ENCODE measurements around the gene ASTL. TPM values are rescaled to one million over a fixed set of nuclear protein-coding genes. Genes with fewer than 3 reads are reported as not detected.

ASTL gene
- total RNA-seq, 1 donor from 2014 or later, result not detected

GRCh38 chr2:96174251-96175144 lies 36.2 kb upstream of the ASTL start:
- H3K4me1 Mint-ChIP-seq (ENCODE audit: low read depth), result peaks cover 13% of the 10 kb centered on the region
- no peak overlapping the region for H3K4me3 Mint-ChIP-seq (ENCODE audit: unreplicated experiment)
- no peaks in the 10 kb centered on the region for H3K36me3 Mint-ChIP-seq (ENCODE audit: low read depth)
- no peak for DNase-seq (ENCODE audit: low spot score)
- H3K9me3 Mint-ChIP-seq (ENCODE audit: low read depth), result peaks cover 4% of the 10 kb centered on the region
- H3K27ac Mint-ChIP-seq (ENCODE audit: unreplicated experiment), result no peak overlapping the region
- H3K27me3 Mint-ChIP-seq (ENCODE audit: low read depth), result peaks cover 1% of the 10 kb centered on the region
- TF ChIP-seq CTCF (IDR thresholded peaks at IDR 0.05), result peak; percentile 92

GRCh38 chr2:96171831-96172230 lies 33.5 kb upstream of the ASTL start:
- no peak overlapping the region for H3K27ac Mint-ChIP-seq (ENCODE audit: unreplicated experiment)
- no peak overlapping the region for H3K4me3 Mint-ChIP-seq (ENCODE audit: unreplicated experiment)
- no peaks in the 10 kb centered on the region for H3K36me3 Mint-ChIP-seq (ENCODE audit: low read depth)
- peaks cover 21% of the 10 kb centered on the region for H3K4me1 Mint-ChIP-seq (ENCODE audit: low read depth)
- no peak for DNase-seq (ENCODE audit: low spot score)
- peaks cover 1% of the 10 kb centered on the region for H3K27me3 Mint-ChIP-seq (ENCODE audit: low read depth)
- peaks cover 4% of the 10 kb centered on the region for H3K9me3 Mint-ChIP-seq (ENCODE audit: low read depth)
- no peak for TF ChIP-seq CTCF (IDR thresholded peaks at IDR 0.05)

- Mint-ChIP-seq H3K27ac (ENCODE audit: unreplicated experiment) (no peak overlapping the region), H3K27me3 (ENCODE audit: low read depth) (peaks cover 1% of the 10 kb centered on the region), H3K36me3 (ENCODE audit: low read depth) (no peaks in the 10 kb centered on the region), H3K4me3 (ENCODE audit: unreplicated experiment) (no peak overlapping the region), H3K9me3 (ENCODE audit: low read depth) (peaks cover 4% of the 10 kb centered on the region), H3K4me1 (ENCODE audit: low read depth) (peaks cover 9% of the 10 kb centered on the region)
- no peak for TF ChIP-seq CTCF (IDR thresholded peaks at IDR 0.05)
- no peak for DNase-seq (ENCODE audit: low spot score)
These were observed 32.3 kb upstream of the ASTL start for GRCh38 chr2:96170626-96171025.

DNA sequence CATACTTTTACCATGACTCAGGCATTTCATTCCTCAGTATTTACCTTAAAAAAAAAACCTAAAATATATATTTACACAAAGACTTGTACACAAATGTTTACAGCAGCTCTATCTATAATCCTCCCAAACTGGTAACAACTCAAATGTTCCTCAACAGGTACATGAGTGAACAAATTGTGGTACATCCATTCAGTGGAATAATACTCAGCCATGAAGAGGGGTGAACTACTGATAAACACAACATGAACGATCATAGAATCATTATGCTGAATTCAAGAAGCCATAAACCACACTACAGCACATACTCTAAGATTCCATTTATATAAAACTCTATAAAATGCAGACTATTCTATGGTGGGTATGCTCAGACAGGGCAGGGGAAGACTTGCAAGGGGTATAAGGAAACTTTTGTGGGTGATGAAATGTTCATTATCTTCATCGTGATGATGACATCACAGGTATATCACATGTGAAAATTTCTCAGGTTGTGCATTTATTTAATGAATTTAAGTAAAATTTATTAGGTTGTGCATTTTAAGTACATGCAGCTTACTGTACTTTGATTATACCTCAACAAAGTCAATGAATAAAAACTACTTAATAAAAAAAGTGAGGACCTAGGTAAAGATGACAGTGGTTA lies 31.7 kb upstream of the ASTL start:
- H3K27me3 Mint-ChIP-seq (ENCODE audit: low read depth), result peaks cover 1% of the 10 kb centered on the region
- no peak overlapping the region for H3K4me3 Mint-ChIP-seq (ENCODE audit: unreplicated experiment)
- H3K9me3 Mint-ChIP-seq (ENCODE audit: low read depth), result peaks cover 4% of the 10 kb centered on the region
- H3K4me1 Mint-ChIP-seq (ENCODE audit: low read depth), result peaks cover 9% of the 10 kb centered on the region
- no peak for DNase-seq (ENCODE audit: low spot score)
- H3K36me3 Mint-ChIP-seq (ENCODE audit: low read depth), result no peaks in the 10 kb centered on the region
- TF ChIP-seq CTCF (IDR thresholded peaks at IDR 0.05), result no peak
- no peak overlapping the region for H3K27ac Mint-ChIP-seq (ENCODE audit: unreplicated experiment)

DNA sequence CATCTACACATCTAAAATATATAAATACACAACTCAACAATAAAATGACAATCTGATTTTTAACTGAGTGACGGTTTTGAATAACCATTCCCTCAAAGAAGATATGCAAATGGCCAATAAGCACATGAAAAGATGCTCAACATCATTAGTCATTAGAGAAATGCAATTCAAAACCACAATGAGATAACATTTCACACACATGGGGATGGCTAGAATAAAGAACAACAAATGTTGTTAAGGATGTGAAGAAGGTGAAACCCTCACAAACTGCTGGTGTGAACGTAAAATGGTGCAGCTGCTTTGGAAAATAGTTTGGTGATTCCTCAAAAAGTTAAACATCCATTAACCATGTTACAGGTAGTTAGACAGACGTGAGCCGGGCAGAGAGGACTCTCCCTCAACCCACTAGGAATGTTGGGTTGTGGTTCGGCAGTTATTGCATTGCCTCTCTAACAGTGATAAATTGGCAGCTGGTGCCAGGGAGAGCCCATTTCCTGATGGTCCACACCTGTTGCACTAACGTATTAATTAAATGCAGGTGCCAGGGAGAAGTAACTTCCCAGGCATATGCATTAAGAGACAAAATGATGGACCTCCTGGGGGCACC lies 29.2 kb upstream of the ASTL start:
- Mint-ChIP-seq H3K36me3 (ENCODE audit: low read depth) (no peaks in the 10 kb centered on the region), H3K27me3 (ENCODE audit: low read depth) (peaks cover 1% of the 10 kb centered on the region), H3K4me1 (ENCODE audit: low read depth) (peaks cover 19% of the 10 kb centered on the region), H3K9me3 (ENCODE audit: low read depth) (peaks cover 4% of the 10 kb centered on the region), H3K27ac (ENCODE audit: unreplicated experiment) (no peak overlapping the region), H3K4me3 (ENCODE audit: unreplicated experiment) (no peak overlapping the region)
- no peak for TF ChIP-seq CTCF (IDR thresholded peaks at IDR 0.05)
- no peak for DNase-seq (ENCODE audit: low spot score)

Measured in chondrocyte (in vitro differentiated cells).